Activated B cell treated with CpG ODN at 0.5 μM for 24 hours (primary cell): Measurements from ENCODE around the gene MITD1. TPM values are rescaled to one million over a fixed set of nuclear protein-coding genes. Genes with fewer than 3 reads are reported as not detected.

Experiments
- ATAC-seq: fragments of 200-7000 bp; cut with Tn5 transposase; one replicate; pipeline ENCODE4 v1.10.0; 2021; ENCODE audit warnings: low read depth, mild to moderate bottlenecking, moderate library complexity
- CTCF ChIA-PET: fragments of 350-600 bp; sonication (Branson Sonifier 250); formaldehyde crosslinking; loops from one replicate; lab custom pipeline; 2021; ENCODE audit warnings: antibody characterized with exemption; lab: Charles Lee
- POLR2A ChIA-PET: fragments of 350-600 bp; sonication (Branson Sonifier 250); formaldehyde crosslinking; loops from one replicate; lab custom pipeline; 2021; ENCODE audit warnings: antibody characterized with exemption; lab: Charles Lee
- DNase-seq: peaks from one replicate; pipeline ENCODE4 v3.0.0; 2022
- H3K27ac Mint-ChIP-seq: one replicate; pipeline ENCODE4 v1.8.0; 2020; ENCODE audit warnings: mixed read lengths
- H3K27me3 Mint-ChIP-seq: one replicate; pipeline ENCODE4 v1.8.0; 2021; ENCODE audit warnings: mixed read lengths
- H3K36me3 Mint-ChIP-seq: one replicate; pipeline ENCODE4 v1.8.0; 2021; ENCODE audit warnings: low read depth, mixed read lengths
- H3K4me1 Mint-ChIP-seq: one replicate; pipeline ENCODE4 v1.8.0; 2021; ENCODE audit warnings: mixed read lengths
- H3K4me3 Mint-ChIP-seq: one replicate; pipeline ENCODE4 v1.8.0; 2020; ENCODE audit warnings: mild to moderate bottlenecking, mixed read lengths
- H3K9me3 Mint-ChIP-seq: one replicate; pipeline ENCODE4 v1.8.0; 2020; ENCODE audit warnings: mixed read lengths
- intact Hi-C: fragments of 100-400 bp; cut with micrococcal nuclease; formaldehyde crosslinking; loops from one replicate; pipeline ENCODE4 v1.15.1; 2024
- total RNA-seq: library from RNA; stranded (reverse); gene quantifications from 2 replicates; pipeline ENCODE4 v1.2.3, GENCODE V29; 2022
- TF ChIP-seq, protein P1 (sequence below): fragments of 200-600 bp; IDR thresholded peaks from one replicate; pipeline ENCODE4 v1.8.0; 2022; ENCODE audit warnings: antibody characterized with exemption, mild to moderate bottlenecking

MITD1 gene
- total RNA-seq, 1 donor from 2014 or later = 59.8 TPM

GRCh38 chr2:99171377-99172140, 9.3 kb downstream of the MITD1 start:
- no peak for ATAC-seq

GRCh38 chr2:99169534-99169933, 11.3 kb downstream of the MITD1 start:
- TF ChIP-seq, protein P1, sequence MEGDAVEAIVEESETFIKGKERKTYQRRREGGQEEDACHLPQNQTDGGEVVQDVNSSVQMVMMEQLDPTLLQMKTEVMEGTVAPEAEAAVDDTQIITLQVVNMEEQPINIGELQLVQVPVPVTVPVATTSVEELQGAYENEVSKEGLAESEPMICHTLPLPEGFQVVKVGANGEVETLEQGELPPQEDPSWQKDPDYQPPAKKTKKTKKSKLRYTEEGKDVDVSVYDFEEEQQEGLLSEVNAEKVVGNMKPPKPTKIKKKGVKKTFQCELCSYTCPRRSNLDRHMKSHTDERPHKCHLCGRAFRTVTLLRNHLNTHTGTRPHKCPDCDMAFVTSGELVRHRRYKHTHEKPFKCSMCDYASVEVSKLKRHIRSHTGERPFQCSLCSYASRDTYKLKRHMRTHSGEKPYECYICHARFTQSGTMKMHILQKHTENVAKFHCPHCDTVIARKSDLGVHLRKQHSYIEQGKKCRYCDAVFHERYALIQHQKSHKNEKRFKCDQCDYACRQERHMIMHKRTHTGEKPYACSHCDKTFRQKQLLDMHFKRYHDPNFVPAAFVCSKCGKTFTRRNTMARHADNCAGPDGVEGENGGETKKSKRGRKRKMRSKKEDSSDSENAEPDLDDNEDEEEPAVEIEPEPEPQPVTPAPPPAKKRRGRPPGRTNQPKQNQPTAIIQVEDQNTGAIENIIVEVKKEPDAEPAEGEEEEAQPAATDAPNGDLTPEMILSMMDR = no peak
- Mint-ChIP-seq H3K36me3 (peaks cover 80% of the 10 kb centered on the region), H3K4me3 (no peak overlapping the region), H3K27me3 (no peaks in the 10 kb centered on the region), H3K27ac (no peak overlapping the region), H3K9me3 (no peaks in the 10 kb centered on the region), H3K4me1 (no peaks in the 10 kb centered on the region)
- ATAC-seq = no peak
- intact Hi-C loops = no loop called here
- POLR2A ChIA-PET = no interaction called here
- DNase-seq = no peak
- CTCF ChIA-PET = no interaction called here

More at GRCh38 chr2:99171377-99172140, 9.3 kb downstream of the MITD1 start:
- Mint-ChIP-seq H3K27ac (no peak overlapping the region), H3K4me3 (no peak overlapping the region), H3K9me3 (no peaks in the 10 kb centered on the region), H3K36me3 (peaks cover 72% of the 10 kb centered on the region), H3K4me1 (peaks cover 13% of the 10 kb centered on the region), H3K27me3 (no peaks in the 10 kb centered on the region)
- no peak for DNase-seq
- CTCF ChIA-PET = interaction anchor here (0.6 kb wide), 1 partner anchor 70 kb away, joined by 3 read pairs; no protein-coding TSS in a partner anchor
- TF ChIP-seq, protein P1 = no peak
- POLR2A ChIA-PET = interaction anchor here (1.2 kb wide), 1 partner anchor 31 kb away, joined by 4 read pairs; no protein-coding TSS in a partner anchor
- intact Hi-C loops = no loop called here

GRCh38 chr2:99166218-99166617, 14.6 kb downstream of the MITD1 start:
- Mint-ChIP-seq H3K27me3 (no peaks in the 10 kb centered on the region), H3K4me3 (no peak overlapping the region), H3K4me1 (no peaks in the 10 kb centered on the region), H3K9me3 (no peaks in the 10 kb centered on the region), H3K36me3 (peaks cover 79% of the 10 kb centered on the region), H3K27ac (no peak overlapping the region)
- TF ChIP-seq, protein P1 = no peak
- ChIA-PET CTCF (no interaction called here), POLR2A (no interaction called here)
- intact Hi-C loops = no loop called here
- ATAC-seq = no peak
- no peak for DNase-seq

DNA sequence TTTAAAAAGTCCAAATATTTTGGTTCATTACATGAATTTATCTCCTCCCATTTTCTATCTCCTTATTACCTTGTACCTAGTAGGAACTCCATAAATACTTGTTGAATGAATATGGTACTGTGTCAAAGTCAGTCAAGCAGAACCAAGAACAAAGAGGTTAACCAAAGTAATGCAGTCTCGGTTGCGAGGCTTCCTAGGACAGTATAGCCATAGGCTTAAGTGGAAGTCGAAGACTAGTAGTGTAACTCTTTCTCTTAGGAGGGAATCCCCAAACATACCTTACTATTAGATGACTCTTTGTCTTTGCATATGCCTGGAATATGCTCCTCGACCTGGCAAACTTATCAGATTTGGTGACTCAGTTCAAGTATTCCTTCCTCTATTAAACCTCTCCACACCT, 21.3 kb downstream of the MITD1 start:
- Mint-ChIP-seq H3K27ac (peak overlapping the region; percentile 80), H3K9me3 (no peaks in the 10 kb centered on the region), H3K4me3 (no peak overlapping the region), H3K4me1 (peaks cover 46% of the 10 kb centered on the region), H3K36me3 (peaks cover 59% of the 10 kb centered on the region), H3K27me3 (no peaks in the 10 kb centered on the region)
- ChIA-PET CTCF (no interaction called here), POLR2A (interaction anchor here (9.2 kb wide), 1 partner anchor 18 kb away, joined by 143 read pairs; the partner anchor contains the start of gene C2orf15)
- ATAC-seq (no peak), DNase-seq (no peak)
- intact Hi-C loops = loop anchor here (5.0 to 10.0 kb wide), 3 partner anchors 1147 to 1497 kb away; partner anchors contain the start of genes ACTR1B and PDCL3
- TF ChIP-seq, protein P1 = no peak

GRCh38 chr2:99158599-99158998, 22.3 kb downstream of the MITD1 start:
- no peak for DNase-seq
- intact Hi-C loops = loop anchor here (5.0 to 10.0 kb wide), 3 partner anchors 1146 to 1496 kb away; partner anchors contain the start of genes ACTR1B and PDCL3
- no peak for ATAC-seq
- ChIA-PET CTCF (interaction anchor here (1.9 kb wide), 1 partner anchor 18 kb away, joined by 5 read pairs; the partner anchor contains the start of gene C2orf15), POLR2A (interaction anchor here (0.5 to 9.2 kb wide), 5 partner anchors 9 to 465 kb away, joined by 3 to 143 read pairs (median 5); partner anchors contain the start of genes C2orf15, EIF5B and TXNDC9)
- Mint-ChIP-seq H3K36me3 (peaks cover 52% of the 10 kb centered on the region), H3K27me3 (no peaks in the 10 kb centered on the region), H3K4me3 (no peak overlapping the region), H3K4me1 (peaks cover 55% of the 10 kb centered on the region), H3K9me3 (no peaks in the 10 kb centered on the region), H3K27ac (peak overlapping the region; percentile 2)
- TF ChIP-seq, protein P1 = no peak
